Activated B cell treated with CpG ODN at 0.5 μM for 24 hours (primary cell): ENCODE results near the gene MXI1. TPM values are rescaled to one million over a fixed set of nuclear protein-coding genes. Genes with fewer than 3 reads are reported as not detected.

Experiments used
- ATAC-seq: fragments of 200-7000 bp; cut with Tn5 transposase; one replicate; pipeline ENCODE4 v1.10.0; 2021; ENCODE audit warnings: low read depth, mild to moderate bottlenecking, moderate library complexity
- CTCF ChIA-PET: fragments of 350-600 bp; sonication (Branson Sonifier 250); formaldehyde crosslinking; loops from one replicate; lab custom pipeline; 2021; ENCODE audit warnings: antibody characterized with exemption; lab: Charles Lee
- POLR2A ChIA-PET: fragments of 350-600 bp; sonication (Branson Sonifier 250); formaldehyde crosslinking; loops from one replicate; lab custom pipeline; 2021; ENCODE audit warnings: antibody characterized with exemption; lab: Charles Lee
- DNase-seq: peaks from one replicate; pipeline ENCODE4 v3.0.0; 2022
- H3K27ac Mint-ChIP-seq: one replicate; pipeline ENCODE4 v1.8.0; 2020; ENCODE audit warnings: mixed read lengths
- H3K27me3 Mint-ChIP-seq: one replicate; pipeline ENCODE4 v1.8.0; 2021; ENCODE audit warnings: mixed read lengths
- H3K36me3 Mint-ChIP-seq: one replicate; pipeline ENCODE4 v1.8.0; 2021; ENCODE audit warnings: low read depth, mixed read lengths
- H3K4me1 Mint-ChIP-seq: one replicate; pipeline ENCODE4 v1.8.0; 2021; ENCODE audit warnings: mixed read lengths
- H3K4me3 Mint-ChIP-seq: one replicate; pipeline ENCODE4 v1.8.0; 2020; ENCODE audit warnings: mild to moderate bottlenecking, mixed read lengths
- H3K9me3 Mint-ChIP-seq: one replicate; pipeline ENCODE4 v1.8.0; 2020; ENCODE audit warnings: mixed read lengths
- intact Hi-C: fragments of 100-400 bp; cut with micrococcal nuclease; formaldehyde crosslinking; loops from one replicate; pipeline ENCODE4 v1.15.1; 2024
- total RNA-seq: library from RNA; stranded (reverse); gene quantifications from 2 replicates; pipeline ENCODE4 v1.2.3, GENCODE V29; 2022
- TF ChIP-seq, protein P1 (sequence below): fragments of 200-600 bp; IDR thresholded peaks from one replicate; pipeline ENCODE4 v1.8.0; 2022; ENCODE audit warnings: antibody characterized with exemption, mild to moderate bottlenecking

Gene MXI1
- total RNA-seq, 1 donor from 2014 or later, result 8.5 TPM

DNA sequence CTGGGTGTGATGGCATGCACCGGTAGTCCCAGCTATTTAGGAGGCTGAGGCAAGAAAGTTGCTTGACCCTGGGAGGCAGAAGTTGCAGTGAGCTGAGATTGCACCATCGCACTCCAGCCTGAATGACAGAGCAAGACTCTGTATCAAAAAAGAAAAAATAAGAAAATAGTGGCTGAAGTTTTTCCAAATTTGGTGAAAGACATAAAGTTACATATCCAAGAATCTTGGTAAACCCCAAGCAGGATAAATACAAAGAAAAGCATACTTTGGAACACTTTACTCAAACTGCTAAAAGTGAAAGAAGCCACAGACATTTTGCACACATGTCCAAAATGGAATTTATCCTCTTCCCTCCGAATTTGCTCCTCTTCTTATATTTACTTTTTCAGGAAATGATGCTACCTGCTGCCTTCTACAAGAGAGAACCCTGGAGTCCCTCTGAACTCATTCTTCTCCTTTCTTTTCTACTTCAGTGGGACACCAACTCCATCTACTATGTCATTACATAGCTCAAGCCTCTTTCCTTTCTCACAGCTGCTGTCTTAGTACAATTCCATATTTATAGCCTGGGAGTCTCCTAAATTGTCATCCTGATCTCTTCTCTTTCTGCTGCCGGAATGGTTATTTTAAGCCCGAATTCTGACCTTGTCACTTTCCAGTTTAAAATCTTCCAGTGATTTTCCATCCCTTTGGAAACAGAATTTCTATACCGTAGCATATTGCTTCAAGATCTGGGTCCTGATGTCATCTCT lies 114.6 kb downstream of the MXI1 start:
- H3K27ac Mint-ChIP-seq, result peak overlapping the region; percentile 32
- peaks cover 11% of the 10 kb centered on the region for H3K9me3 Mint-ChIP-seq
- CTCF ChIA-PET, result interaction anchor here (1.4 kb wide), 1 partner anchor 32 kb away, joined by 3 read pairs; no protein-coding TSS in a partner anchor

DNA sequence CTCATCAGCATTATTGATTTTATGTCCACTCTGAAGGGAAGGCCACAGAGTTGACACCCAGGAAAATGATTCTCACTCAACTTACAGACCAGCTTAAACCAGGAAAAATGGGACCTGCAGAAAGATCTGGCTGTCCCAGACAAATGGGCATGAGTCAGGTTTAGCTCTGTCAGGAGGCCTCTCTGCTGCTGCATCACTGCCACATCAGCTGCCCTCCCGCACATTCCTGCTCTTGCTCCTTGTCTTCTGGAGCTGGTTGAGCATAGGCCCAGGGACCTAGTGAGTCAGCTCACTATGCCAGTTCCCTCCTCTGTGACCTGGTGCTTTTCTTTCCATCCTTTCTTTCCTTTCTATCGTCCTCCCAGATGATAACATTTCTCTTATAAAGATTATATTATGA lies 116.1 kb downstream of the MXI1 start:
- Mint-ChIP-seq H3K4me3 (no peak overlapping the region), H3K9me3 (peaks cover 11% of the 10 kb centered on the region), H3K27me3 (no peaks in the 10 kb centered on the region), H3K27ac (peak overlapping the region; percentile 92), H3K4me1 (peaks cover 49% of the 10 kb centered on the region), H3K36me3 (no peaks in the 10 kb centered on the region)
- DNase-seq, result no peak
- ChIA-PET CTCF (interaction anchor here (4.8 kb wide), 1 partner anchor 31 kb away, joined by 46 read pairs; no protein-coding TSS in a partner anchor), POLR2A (interaction anchor here (0.6 to 8.3 kb wide), 13 partner anchors 9 to 247 kb away, joined by 3 to 218 read pairs (median 5); partner anchors contain the start of genes SMC3 and SMNDC1)
- ATAC-seq, result no peak
- TF ChIP-seq, protein P1, sequence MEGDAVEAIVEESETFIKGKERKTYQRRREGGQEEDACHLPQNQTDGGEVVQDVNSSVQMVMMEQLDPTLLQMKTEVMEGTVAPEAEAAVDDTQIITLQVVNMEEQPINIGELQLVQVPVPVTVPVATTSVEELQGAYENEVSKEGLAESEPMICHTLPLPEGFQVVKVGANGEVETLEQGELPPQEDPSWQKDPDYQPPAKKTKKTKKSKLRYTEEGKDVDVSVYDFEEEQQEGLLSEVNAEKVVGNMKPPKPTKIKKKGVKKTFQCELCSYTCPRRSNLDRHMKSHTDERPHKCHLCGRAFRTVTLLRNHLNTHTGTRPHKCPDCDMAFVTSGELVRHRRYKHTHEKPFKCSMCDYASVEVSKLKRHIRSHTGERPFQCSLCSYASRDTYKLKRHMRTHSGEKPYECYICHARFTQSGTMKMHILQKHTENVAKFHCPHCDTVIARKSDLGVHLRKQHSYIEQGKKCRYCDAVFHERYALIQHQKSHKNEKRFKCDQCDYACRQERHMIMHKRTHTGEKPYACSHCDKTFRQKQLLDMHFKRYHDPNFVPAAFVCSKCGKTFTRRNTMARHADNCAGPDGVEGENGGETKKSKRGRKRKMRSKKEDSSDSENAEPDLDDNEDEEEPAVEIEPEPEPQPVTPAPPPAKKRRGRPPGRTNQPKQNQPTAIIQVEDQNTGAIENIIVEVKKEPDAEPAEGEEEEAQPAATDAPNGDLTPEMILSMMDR, result no peak
- intact Hi-C loops, result no loop called here

More for the DNA sequence above, 114.6 kb downstream of the MXI1 start:
- TF ChIP-seq, protein P1, result no peak
- Mint-ChIP-seq H3K27me3 (no peaks in the 10 kb centered on the region), H3K4me1 (peaks cover 44% of the 10 kb centered on the region), H3K36me3 (no peaks in the 10 kb centered on the region), H3K4me3 (no peak overlapping the region)
- ATAC-seq (no peak), DNase-seq (no peak)
- POLR2A ChIA-PET, result interaction anchor here (1.0 to 8.3 kb wide), 3 partner anchors 8 to 177 kb away, joined by 3 to 218 read pairs (median 17); no protein-coding TSS in a partner anchor
- intact Hi-C loops, result no loop called here

DNA sequence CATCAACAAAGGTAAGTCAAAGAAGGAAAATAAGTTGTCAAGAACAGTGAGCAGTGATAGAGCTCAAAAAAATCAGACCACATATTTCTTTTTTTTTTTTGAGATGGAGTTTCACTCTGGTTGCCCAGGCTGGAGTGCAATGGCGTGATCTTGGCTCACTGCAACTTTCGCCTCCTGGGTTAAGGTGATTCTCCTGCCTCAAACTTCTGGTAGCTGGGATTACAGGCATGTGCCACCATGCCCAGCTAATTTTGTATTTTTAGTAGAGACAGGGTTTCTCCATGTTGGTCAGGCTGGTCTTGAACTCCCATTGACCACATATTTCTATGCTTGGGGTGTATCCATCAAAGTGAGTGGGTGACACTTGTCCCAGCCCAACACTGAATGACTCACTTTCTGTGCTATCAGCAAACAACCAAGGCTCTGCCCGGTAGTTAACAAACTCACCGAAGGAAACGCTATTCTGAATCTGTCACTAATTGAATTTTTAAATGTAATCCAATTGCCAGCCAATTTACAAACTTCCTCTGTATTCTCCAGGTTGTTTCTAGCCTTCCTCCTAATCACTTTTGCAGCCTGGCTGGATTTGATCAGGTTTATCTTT lies 116.9 kb downstream of the MXI1 start:
- peak overlapping the region; percentile 57 for H3K4me3 Mint-ChIP-seq
- peak overlapping the region; percentile 92 for H3K27ac Mint-ChIP-seq

DNA sequence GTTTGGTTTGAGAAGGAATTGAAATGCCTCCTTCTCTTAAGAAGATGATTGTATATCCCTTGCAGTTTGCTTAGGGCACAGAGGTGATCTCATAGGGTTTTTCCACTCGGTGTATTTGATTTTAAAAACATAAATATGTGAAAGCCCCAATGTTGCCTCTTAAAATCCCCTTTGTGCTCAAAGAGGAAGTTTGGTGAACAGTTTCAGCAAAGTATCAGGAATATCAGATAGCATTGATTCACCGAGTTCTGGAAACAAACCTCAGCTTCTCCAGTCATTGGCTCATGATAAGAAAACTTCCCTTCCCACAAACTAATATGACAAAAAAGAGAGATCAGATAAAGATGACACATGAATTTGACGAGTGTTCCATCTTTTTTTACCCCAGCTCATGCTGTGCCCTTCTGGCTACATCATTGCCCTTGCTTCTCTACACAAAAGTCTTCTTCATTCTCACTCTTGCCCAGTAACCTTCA lies 117.4 kb downstream of the MXI1 start:
- Mint-ChIP-seq H3K4me3 (peak overlapping the region; percentile 57), H3K27ac (peak overlapping the region; percentile 92), H3K4me1 (peaks cover 49% of the 10 kb centered on the region), H3K36me3 (no peaks in the 10 kb centered on the region), H3K27me3 (no peaks in the 10 kb centered on the region), H3K9me3 (peaks cover 16% of the 10 kb centered on the region)
- POLR2A ChIA-PET, result interaction anchor here (0.8 to 8.3 kb wide), 16 partner anchors 10 to 178 kb away, joined by 3 to 218 read pairs (median 5); partner anchors contain the start of gene DUSP5
- CTCF ChIA-PET, result interaction anchor here (0.8 to 4.8 kb wide), 3 partner anchors 15 to 90 kb away, joined by 3 to 46 read pairs (median 5); no protein-coding TSS in a partner anchor
- peak; percentile 81 for ATAC-seq
- TF ChIP-seq, protein P1, result no peak
- intact Hi-C loops, result loop anchor here (1.0 kb wide), 4 partner anchors 14 to 211 kb away; no protein-coding TSS in a partner anchor
- no peak for DNase-seq

More for the DNA sequence above, 116.9 kb downstream of the MXI1 start:
- peak; percentile 62 for ATAC-seq
- CTCF ChIA-PET, result interaction anchor here (0.8 to 4.8 kb wide), 3 partner anchors 15 to 91 kb away, joined by 3 to 46 read pairs (median 5); no protein-coding TSS in a partner anchor
- POLR2A ChIA-PET, result interaction anchor here (0.6 to 8.3 kb wide), 18 partner anchors 10 to 246 kb away, joined by 3 to 218 read pairs (median 5); partner anchors contain the start of genes DUSP5, SMC3 and SMNDC1
- peaks cover 11% of the 10 kb centered on the region for H3K9me3 Mint-ChIP-seq
- no peaks in the 10 kb centered on the region for H3K27me3 Mint-ChIP-seq
- no peaks in the 10 kb centered on the region for H3K36me3 Mint-ChIP-seq
- TF ChIP-seq, protein P1, result no peak
- intact Hi-C loops, result loop anchor here (1.0 kb wide), 3 partner anchors 13 to 90 kb away; no protein-coding TSS in a partner anchor
- DNase-seq, result no peak
- peaks cover 49% of the 10 kb centered on the region for H3K4me1 Mint-ChIP-seq
